Renal cortex interstitium (tissue), 15 donors: ENCODE results near the gene RNF5. TPM values are rescaled to one million over a fixed set of nuclear protein-coding genes. Genes with fewer than 3 reads are reported as not detected.
"Not testable (repeated sequence)": the region's sequence is repeated elsewhere in the genome, so short reads cannot be mapped to it uniquely, and the experiment has no call there.

Experiments
- DNase-seq, 11 donors: peaks; one replicate each; pipeline ENCODE4 v3.0.0-alpha.2; 2013; ENCODE audit warnings: low read depth in 9 of 11, low spot score in 4 of 11; ENCODE audit errors: extremely low read depth in 1 of 11
- long read RNA-seq, 16 experiments: transcript quantifications; one replicate each; lab custom pipeline, GENCODE V29; 2026
- polyA plus RNA-seq, 3 donors: library from polyadenylated mRNA; unstranded; fragments of 120-200 nt; gene quantifications; one replicate each; pipeline ENCODE4 v1.2.1, GENCODE V29; 2013; ENCODE audit not compliant: insufficient read length in 3 of 3

RNF5 gene
- 100 to 1,000 TPM in 2 of 3 donors, 10 to 100 TPM in 1; 91.6 to 107 (median 104) TPM for polyA plus RNA-seq
- long read RNA-seq, donor 1, transcript RNF5-203 (6 exons, 1,168 nt) = major isoform, 29 of 69 reads
- long read RNA-seq, donor 1, partial matches to known transcripts = 35 of 69 reads
- long read RNA-seq, donor 1, other reads (novel, unspliced or antisense) = 5 of 69 reads
- long read RNA-seq, donor 2, transcript RNF5-203 (6 exons, 1,168 nt) = major isoform, 25 of 52 reads
- long read RNA-seq, donor 2, partial matches to known transcripts = 27 of 52 reads
- long read RNA-seq, donor 2, other reads (novel, unspliced or antisense) = 0 of 52 reads
- long read RNA-seq, donor 3, transcript RNF5-203 (6 exons, 1,168 nt) = major isoform, 92 of 121 reads
- long read RNA-seq, donor 3, partial matches to known transcripts = 6 of 121 reads
- long read RNA-seq, donor 3, other reads (novel, unspliced or antisense) = 23 of 121 reads
- long read RNA-seq, donor 4, transcript RNF5-203 (6 exons, 1,168 nt) = major isoform, 56 of 85 reads
- long read RNA-seq, donor 4, partial matches to known transcripts = 24 of 85 reads
- long read RNA-seq, donor 4, other reads (novel, unspliced or antisense) = 5 of 85 reads
- long read RNA-seq, donor 5 = 0 reads
- long read RNA-seq, donor 6, transcript RNF5-203 (6 exons, 1,168 nt) = major isoform, 32 of 92 reads
- long read RNA-seq, donor 6, partial matches to known transcripts = 41 of 92 reads
- long read RNA-seq, donor 6, other reads (novel, unspliced or antisense) = 19 of 92 reads
- long read RNA-seq, donor 7, transcript RNF5-203 (6 exons, 1,168 nt) = major isoform, 66 of 145 reads
- long read RNA-seq, donor 7, partial matches to known transcripts = 70 of 145 reads
- long read RNA-seq, donor 7, other reads (novel, unspliced or antisense) = 9 of 145 reads
- long read RNA-seq, donor 8 = 0 reads
- long read RNA-seq, donor 9, transcript RNF5-203 (6 exons, 1,168 nt) = major isoform, 52 of 96 reads
- long read RNA-seq, donor 9, partial matches to known transcripts = 34 of 96 reads
- long read RNA-seq, donor 9, other reads (novel, unspliced or antisense) = 10 of 96 reads
- long read RNA-seq, donor 10, transcript RNF5-203 (6 exons, 1,168 nt) = major isoform, 50 of 88 reads
- long read RNA-seq, donor 10, partial matches to known transcripts = 24 of 88 reads
- long read RNA-seq, donor 10, other reads (novel, unspliced or antisense) = 14 of 88 reads
- long read RNA-seq, donor 11, transcript RNF5-203 (6 exons, 1,168 nt) = major isoform, 43 of 60 reads
- long read RNA-seq, donor 11, partial matches to known transcripts = 11 of 60 reads
- long read RNA-seq, donor 11, other reads (novel, unspliced or antisense) = 6 of 60 reads
- long read RNA-seq, donor 12, transcript RNF5-203 (6 exons, 1,168 nt) = major isoform, 30 of 42 reads
- long read RNA-seq, donor 12, partial matches to known transcripts = 12 of 42 reads
- long read RNA-seq, donor 12, other reads (novel, unspliced or antisense) = 0 of 42 reads
- long read RNA-seq, donor 13 = 0 reads
- long read RNA-seq, donor 14, transcript RNF5-203 (6 exons, 1,168 nt) = major isoform, 41 of 74 reads
- long read RNA-seq, donor 14, partial matches to known transcripts = 33 of 74 reads
- long read RNA-seq, donor 14, other reads (novel, unspliced or antisense) = 0 of 74 reads
- long read RNA-seq, donor 15, transcript RNF5-203 (6 exons, 1,168 nt) = major isoform, 23 of 58 reads
- long read RNA-seq, donor 15, partial matches to known transcripts = 29 of 58 reads
- long read RNA-seq, donor 15, other reads (novel, unspliced or antisense) = 6 of 58 reads
- long read RNA-seq, donor 16, transcript RNF5-203 (6 exons, 1,168 nt) = major isoform, 147 of 304 reads
- long read RNA-seq, donor 16, partial matches to known transcripts = 116 of 304 reads
- long read RNA-seq, donor 16, other reads (novel, unspliced or antisense) = 41 of 304 reads

- peak; percentile 99 to 100 (median 100) for DNase-seq
These were observed at the start of gene RNF5 for GRCh38 chr6:32177788-32178546. RNF5 (plus strand) TSS chr6:32178405; CDS start chr6:32178512, 107 bp downstream.

- no peak for DNase-seq
These were observed 49.4 kb upstream of the RNF5 start for GRCh38 chr6:32128751-32129296.

GRCh38 chr6:32129297-32130088 is 48.7 kb upstream of the RNF5 start:
- DNase-seq = no peak

GRCh38 chr6:32131439-32131948 is 46.7 kb upstream of the RNF5 start:
- no peak for DNase-seq

- DNase-seq = no peak
These were observed 46.1 kb upstream of the RNF5 start for GRCh38 chr6:32132110-32132509.

- no peak for DNase-seq
These were observed 44.4 kb upstream of the RNF5 start for GRCh38 chr6:32133786-32134185.

- DNase-seq = no peak
These were observed 40.8 kb upstream of the RNF5 start for GRCh38 chr6:32137454-32137853.

GRCh38 chr6:32139590-32139989 is 38.6 kb upstream of the RNF5 start:
- no peak for DNase-seq

GRCh38 chr6:32140420-32141046 is 37.7 kb upstream of the RNF5 start:
- DNase-seq = no peak

- DNase-seq = not testable (repeated sequence)
These were observed 34.0 kb upstream of the RNF5 start for GRCh38 chr6:32144238-32144637.

- no peak for DNase-seq
These were observed 31.9 kb upstream of the RNF5 start for GRCh38 chr6:32146287-32146686.

- DNase-seq = no peak
These were observed 31.5 kb upstream of the RNF5 start for GRCh38 chr6:32146687-32147086.

- no peak for DNase-seq
These were observed 30.6 kb upstream of the RNF5 start for GRCh38 chr6:32147401-32148132.

GRCh38 chr6:32148289-32149091 is 29.7 kb upstream of the RNF5 start:
- DNase-seq = peak in 7 of 11 donors; percentile 57 to 83 (median 66)
